Keratinocyte (primary cell): ENCODE measurements around the gene UBE2E1.

ENCODE experiments used
- CTCF ChIP-seq, 3 experiments: IDR thresholded peaks in 1 of 3; conservative IDR thresholded peaks in 1 of 3; optimal IDR thresholded peaks in 1 of 3; 2 replicates in 2 of 3; 3 replicates in 1 of 3; pipeline versions ENCODE3 to v1.5.1; 2011; ENCODE audit warnings: low read length in 3 of 3, mild to moderate bottlenecking in 3 of 3, moderate library complexity in 2 of 3, control low read depth in 1 of 3, inconsistent platforms in 1 of 3; ENCODE audit not compliant: insufficient read depth in 2 of 3; ENCODE audit errors: extremely low read depth in 1 of 3
- EZH2 ChIP-seq: IDR thresholded peaks from one replicate; pipeline ENCODE4 v1.6.1; 2012; ENCODE audit warnings: inconsistent platforms, mild to moderate bottlenecking, low read length, moderate library complexity

- TF ChIP-seq CTCF (optimal IDR thresholded peaks at IDR 0.05 in 1 of 3, IDR thresholded peaks at IDR 0.05 in 1 of 3, conservative IDR thresholded peaks at IDR 0.05 in 1 of 3; ENCODE audit: extremely low read depth in 1 of 3, insufficient read depth in 2 of 3, low read length in 3 of 3) (no peak), EZH2 (no peak)
Measured at GRCh38 chr3:23872330-23872729, 66.6 kb downstream of the UBE2E1 start.
